NCI-H2029 treated with DMSO at 0.1 percent for 48 hours (cell line): ENCODE results near the gene GPC6.

Source experiments
- DNase-seq: peaks from one replicate; lab custom pipeline; 2025; lab: John Stamatoyannopoulos, UW

The GPC6 gene

DNA sequence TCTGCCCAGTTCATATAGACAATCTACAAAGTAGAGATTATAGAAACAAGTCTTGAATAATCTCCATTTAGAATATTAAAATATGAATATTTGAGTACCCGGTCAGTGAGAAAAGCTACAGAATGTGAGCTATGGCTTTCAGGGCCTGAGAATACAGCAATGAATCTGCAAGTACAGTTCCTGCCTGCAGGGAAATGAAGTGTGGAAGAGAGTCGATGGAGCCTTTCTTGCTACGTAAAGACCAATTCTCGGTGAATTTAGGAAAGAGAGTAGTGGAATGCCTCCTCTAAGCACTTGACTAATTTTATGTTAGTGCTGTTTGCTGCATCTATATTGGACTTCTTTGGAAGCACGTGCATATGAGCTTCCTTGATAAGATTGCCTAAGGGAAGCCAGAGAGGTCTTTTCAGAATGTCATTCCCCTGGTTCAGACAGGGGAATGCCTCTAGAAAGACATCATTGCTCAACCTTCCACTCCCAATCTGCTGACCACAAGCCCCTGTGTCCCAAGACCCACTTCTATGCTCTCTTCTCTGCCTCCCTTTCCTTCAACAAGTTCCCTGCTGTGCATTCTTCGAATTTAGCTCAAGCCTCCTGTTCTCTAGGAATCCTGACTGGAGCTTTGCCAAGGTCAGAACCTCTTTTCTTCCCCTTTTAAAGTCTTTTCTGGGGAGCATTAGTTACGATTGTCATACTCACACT, 41.9 kb downstream of the GPC6 start:
- DNase-seq, result no peak

DNA sequence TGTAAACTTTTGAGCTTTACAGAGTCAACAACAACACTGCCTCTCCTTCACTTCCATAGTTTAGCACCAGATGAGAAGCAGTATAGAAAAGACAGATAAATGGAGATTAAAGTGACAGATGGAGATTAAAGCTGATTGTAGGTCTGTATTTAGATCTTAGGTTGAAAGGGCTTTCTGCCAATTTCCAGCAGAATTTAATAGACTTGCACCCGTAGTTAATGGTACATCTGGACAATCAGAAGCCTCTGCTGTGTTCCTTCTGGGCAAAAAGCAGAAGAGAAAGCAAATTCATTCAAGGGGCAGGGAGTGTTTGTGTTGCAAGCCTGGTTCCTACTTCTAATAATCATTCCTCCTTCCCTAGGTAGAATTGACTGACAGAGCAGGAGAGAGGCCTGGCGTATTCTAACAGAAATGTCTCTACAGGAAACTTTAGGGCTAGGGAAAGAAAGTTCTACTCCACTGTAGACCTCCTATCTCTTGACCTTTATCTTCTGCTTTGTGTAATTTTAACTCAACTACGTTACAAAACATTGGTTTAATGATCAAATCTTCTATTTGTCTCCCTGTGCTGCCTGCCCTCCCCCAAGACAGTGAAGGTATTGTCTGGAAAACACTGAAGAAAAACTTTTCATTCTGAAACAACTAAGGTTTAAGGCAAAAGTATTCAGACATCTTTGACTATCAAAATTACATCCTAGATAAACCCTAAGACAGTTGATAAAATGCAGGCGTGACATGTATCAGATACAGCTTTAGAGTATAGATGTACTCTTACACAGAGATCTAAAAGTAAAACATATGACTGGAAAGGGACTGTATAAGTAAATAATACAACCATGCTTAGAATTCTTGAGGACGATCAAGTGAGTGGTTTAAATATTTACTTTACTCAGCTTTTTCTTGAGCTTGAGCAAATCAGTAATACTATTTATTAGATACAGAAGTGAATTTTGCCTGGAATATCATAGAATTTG, 44.4 kb downstream of the GPC6 start:
- no peak for DNase-seq

GRCh38 chr13:93279982-93280381, 53.4 kb downstream of the GPC6 start:
- DNase-seq, result no peak

DNA sequence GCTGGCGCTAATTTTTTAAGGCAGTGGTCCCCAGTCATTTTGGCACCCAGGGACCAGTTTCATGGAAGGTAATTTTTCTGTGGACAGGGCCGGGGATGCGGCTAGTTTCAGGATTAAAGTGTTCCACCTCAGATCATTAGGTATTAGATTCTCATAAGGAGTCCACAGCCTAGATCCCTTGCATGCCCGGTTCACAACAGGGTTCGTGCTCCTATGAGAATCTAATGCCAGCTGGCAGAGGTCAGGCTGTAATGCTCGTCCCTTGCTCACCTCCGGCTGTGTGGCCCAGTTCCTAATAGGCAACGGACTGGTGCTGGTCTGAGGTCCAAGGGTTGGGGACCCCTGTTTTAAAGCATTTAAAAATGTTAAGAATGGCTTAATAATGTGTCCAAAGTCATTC, 54.1 kb downstream of the GPC6 start:
- DNase-seq, result no peak

DNA sequence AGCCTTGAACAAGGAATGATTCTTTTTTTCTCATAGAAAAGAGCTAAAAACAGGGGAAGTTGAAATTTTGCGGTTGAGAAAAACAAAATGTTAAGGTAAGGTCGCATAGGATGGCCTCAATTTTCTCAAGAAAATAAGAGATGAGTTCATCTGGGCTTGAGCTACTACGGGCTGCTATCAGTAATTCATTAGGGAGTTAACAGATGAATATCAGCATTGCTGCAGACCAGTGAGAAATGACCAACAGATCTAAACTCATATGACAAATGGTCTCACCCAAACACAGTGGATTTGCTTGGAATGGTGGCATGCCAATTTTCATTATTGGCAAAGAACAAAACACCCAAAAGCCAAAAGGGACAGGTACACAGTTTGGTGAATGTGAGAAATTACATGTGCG, 56.6 kb downstream of the GPC6 start:
- DNase-seq, result no peak

DNA sequence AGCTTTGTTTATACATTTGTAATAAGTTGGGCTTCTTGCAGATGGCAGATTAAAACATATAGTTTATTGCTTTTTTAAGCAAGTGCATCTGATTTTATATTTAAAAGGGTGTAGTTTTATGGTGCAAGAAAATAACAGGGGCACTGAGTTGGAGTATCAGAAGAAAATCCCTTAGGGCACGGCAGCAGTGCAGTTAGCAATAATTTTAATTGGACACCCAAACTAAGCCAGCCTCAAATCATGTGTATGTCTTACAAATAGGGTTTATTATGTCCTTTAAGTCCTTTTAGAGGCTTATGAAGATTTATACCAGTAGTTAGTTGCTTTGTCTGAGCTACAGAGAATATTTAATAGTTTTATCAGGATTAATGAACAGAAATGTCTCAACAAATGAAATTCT, 57.5 kb downstream of the GPC6 start:
- no peak for DNase-seq

GRCh38 chr13:93286047-93286446, 59.4 kb downstream of the GPC6 start:
- no peak for DNase-seq

DNA sequence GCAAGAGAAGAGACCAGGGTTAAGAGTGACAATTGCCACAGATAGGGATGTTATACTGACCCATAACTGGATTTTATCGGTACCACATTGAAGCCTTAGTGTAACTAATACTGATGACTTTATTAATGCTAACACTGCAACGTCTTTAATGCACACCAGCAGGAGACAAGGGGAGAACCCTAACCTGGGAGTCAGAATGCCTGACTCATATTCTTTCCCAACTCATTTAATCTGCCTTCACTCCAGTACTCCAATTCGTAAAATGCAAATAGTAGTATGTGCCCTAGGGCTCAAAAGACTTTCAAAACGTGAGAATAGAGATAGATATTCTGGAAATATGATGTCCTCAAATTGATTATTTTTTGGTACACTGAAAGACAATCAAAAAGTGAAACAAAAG, 62.4 kb downstream of the GPC6 start:
- peak; percentile 33 for DNase-seq

DNA sequence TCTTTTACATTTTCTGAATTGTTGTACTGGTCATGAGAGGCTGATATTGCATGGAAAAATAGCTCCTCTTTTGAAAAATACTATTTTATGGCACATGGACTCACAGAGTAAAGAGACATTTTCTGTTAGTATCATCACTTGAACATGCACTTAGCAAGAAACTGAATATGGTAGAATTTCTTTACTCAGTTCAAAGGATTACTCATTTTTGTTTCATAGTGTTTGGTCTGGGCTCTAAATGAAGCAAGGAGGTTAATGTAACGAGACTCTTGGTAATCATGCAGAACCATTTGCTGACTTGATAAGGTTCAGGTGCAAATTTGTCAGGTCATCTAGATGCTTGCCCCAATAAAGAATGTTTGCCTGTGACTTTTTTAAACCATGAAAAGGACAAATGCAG, 63.2 kb downstream of the GPC6 start:
- DNase-seq, result peak; percentile 18

DNA sequence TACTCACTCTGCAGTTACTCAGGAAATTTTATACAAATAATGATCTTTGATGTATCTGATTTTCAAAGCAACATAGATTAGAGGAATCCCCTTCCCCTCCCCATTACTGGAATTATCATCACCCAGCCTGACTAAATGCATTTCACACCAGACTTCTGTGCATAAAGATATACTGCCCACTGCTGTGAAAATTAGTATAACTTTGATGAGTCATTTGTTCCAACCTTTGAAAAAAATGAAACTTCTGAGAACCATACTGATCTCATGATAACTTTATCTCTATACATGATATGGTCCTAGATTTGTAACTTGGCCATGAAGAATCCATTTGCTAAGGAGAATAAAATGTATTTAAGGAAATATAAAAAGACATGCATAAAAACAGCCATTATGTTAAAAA, 63.9 kb downstream of the GPC6 start:
- no peak for DNase-seq

GRCh38 chr13:93292366-93292765, 65.8 kb downstream of the GPC6 start:
- DNase-seq, result no peak

DNA sequence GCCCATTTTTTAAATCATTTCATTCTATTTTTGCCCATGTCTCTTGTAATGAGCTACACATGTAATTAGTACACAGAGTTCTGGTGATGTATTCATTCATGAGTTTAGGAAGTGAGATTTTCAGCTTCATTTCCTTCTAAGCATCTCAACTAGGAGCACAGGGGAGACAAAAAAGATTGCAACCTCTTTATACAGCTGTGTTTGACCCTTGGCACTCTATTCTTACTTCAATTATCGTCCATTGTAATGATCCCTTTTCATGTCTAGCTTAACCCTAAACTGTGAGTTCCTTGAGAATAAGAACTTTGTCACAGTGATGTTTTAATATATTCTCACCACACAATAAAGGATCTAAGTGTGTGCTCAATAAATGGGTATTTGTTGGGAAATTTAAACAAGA, 67.1 kb downstream of the GPC6 start:
- no peak for DNase-seq

DNA sequence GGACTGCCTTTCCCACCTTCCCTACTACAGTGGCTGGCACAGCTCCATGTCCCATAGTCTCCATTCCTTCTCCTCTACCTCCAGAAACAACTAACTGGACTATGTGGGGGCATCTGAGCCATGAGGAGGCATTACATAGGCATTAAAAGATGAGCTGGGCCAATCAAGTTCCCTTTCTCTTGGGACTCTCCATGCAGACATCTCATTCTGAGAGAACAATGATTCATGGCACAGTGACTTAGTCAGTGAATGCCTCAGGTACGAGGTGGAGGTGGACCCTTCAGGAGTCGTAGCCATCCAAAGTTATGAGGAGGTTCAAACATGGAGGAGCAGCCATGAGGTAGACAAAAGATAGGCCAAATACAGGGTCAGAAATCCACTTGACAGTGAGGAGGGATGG, 70.0 kb downstream of the GPC6 start:
- DNase-seq, result no peak

DNA sequence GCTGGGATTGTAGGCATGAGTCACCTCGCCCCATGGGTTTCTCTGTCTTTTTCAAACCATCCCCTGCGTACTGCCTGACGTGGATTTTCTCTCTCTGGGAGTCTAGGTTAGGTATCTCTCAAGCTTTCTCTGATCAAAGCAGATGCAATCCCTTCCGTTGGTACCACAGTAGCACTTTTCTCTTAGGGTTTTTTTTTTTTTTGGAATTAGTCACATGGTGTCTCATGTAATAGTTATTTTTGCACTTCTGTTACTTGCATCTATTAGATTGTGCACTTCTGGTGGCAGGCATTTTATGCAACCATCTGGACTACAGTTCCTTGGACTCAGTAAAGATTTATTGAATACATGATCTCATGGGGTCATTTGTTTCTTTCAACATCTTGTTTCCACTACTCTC, 72.1 kb downstream of the GPC6 start:
- DNase-seq, result no peak

- DNase-seq, result no peak
Measured at GRCh38 chr13:93304134-93304533, 77.5 kb downstream of the GPC6 start.

GRCh38 chr13:93304868-93305613, 78.4 kb downstream of the GPC6 start:
- peak; percentile 37 for DNase-seq

DNA sequence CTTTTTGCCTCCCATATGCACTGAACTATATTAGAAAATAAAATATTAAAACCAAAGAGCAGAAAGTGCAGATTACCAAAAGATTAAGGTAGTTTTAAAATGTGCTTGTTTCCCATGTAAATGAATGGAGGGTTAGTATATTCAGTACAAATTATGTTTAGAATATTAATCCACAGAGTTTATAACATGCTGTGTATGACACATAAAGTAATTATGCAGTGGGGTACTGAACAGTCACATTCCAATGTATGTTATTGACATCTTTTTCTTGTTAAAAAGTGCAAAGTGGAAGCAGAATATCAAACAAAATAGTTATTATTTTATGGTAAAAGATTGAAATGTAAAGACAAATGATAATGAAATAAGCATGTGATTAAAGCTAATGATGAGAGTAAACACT, 79.3 kb downstream of the GPC6 start:
- no peak for DNase-seq

GRCh38 chr13:93307136-93307535, 80.5 kb downstream of the GPC6 start:
- DNase-seq, result no peak

DNA sequence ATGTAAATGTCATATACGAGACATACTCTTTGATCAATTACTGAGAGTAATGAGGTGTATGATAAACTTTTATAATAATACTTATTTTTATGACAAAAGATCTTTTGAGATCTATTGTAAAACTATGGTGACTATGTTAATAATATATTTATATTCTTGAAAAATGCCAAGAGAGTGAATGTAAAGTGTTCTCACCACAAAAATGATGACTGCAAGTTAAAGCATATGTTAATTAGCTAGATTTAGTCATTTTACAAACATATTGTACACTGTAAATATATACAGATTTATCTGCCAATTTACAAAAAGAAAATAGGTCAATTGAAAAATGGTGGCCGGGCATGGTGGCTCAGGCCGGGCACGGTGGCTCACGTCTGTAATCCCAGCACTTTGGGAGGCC, 81.0 kb downstream of the GPC6 start:
- no peak for DNase-seq

- peak; percentile 29 for DNase-seq
Measured at GRCh38 chr13:93309886-93310523, 83.4 kb downstream of the GPC6 start.

DNA sequence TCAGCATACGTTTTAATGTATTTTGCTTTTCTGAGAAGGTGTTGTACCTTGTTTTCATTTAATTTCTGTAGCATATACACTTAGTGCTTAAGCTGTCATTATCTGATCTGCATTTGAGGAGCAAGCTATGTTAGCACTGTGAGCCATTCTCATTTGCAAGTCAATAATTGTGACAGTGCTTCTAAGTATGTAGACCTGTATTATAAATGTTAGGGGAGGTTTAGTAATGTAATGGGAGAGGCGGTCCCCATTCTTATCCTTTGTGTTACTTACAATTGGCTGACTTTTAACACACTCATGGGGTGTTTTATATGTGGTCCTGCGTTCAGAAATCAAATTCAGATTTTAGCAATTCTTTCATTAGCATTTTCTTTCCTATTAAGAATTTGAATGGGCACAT, 90.2 kb downstream of the GPC6 start:
- DNase-seq, result no peak
